C4-2B (cell line): ENCODE results near the gene ZC3H7B.
A peak's percentile ranks its signal among the peaks of the same experiment; 100 is the strongest.

Experiments used
- H3K27ac ChIP-seq: fragments of 450-650 bp; 2 replicates; pipeline ENCODE4 v1.5.1; 2017
- CTCF ChIP-seq: fragments of 450-650 bp; conservative IDR thresholded peaks from 2 replicates; pipeline ENCODE4 v1.5.1; 2017; ENCODE audit warnings: mild to moderate bottlenecking
- ZFX ChIP-seq: fragments of 450-650 bp; IDR thresholded peaks from 2 replicates; pipeline ENCODE4 v1.6.1; 2017

The ZC3H7B gene

GRCh38 chr22:41302021-41302767 lies 869 bp downstream of the ZC3H7B start:
- peak overlapping the region; percentile 90 for H3K27ac ChIP-seq
- TF ChIP-seq ZFX (peak; percentile 100), CTCF (no peak)

- no peak for TF ChIP-seq CTCF
- TF ChIP-seq ZFX = no peak
- H3K27ac ChIP-seq = peak overlapping the region; percentile 90
Observed at GRCh38 chr22:41302811-41303210, 1.5 kb downstream of the ZC3H7B start.

- no peak overlapping the region for H3K27ac ChIP-seq
Observed at GRCh38 chr22:41305646-41306045, 4.3 kb downstream of the ZC3H7B start.

GRCh38 chr22:41308054-41308453 lies 6.7 kb downstream of the ZC3H7B start:
- TF ChIP-seq ZFX = no peak
- TF ChIP-seq CTCF = no peak
- no peak overlapping the region for H3K27ac ChIP-seq

More at GRCh38 chr22:41305646-41306045, 4.3 kb downstream of the ZC3H7B start:
- TF ChIP-seq ZFX (no peak), CTCF (no peak)

GRCh38 chr22:41308544-41308947 lies 7.2 kb downstream of the ZC3H7B start:
- H3K27ac ChIP-seq = no peak overlapping the region
- TF ChIP-seq CTCF (no peak), ZFX (no peak)

GRCh38 chr22:41310336-41310735 lies 9.0 kb downstream of the ZC3H7B start:
- H3K27ac ChIP-seq = no peak overlapping the region
- TF ChIP-seq ZFX = no peak
- TF ChIP-seq CTCF = no peak

GRCh38 chr22:41311487-41311886 lies 10.2 kb downstream of the ZC3H7B start:
- no peak overlapping the region for H3K27ac ChIP-seq
- TF ChIP-seq CTCF (no peak), ZFX (no peak)
